Tibial nerve (tissue), 4 donors: ENCODE data around the gene MAGI2. TPM values are rescaled to one million over a fixed set of nuclear protein-coding genes. Genes with fewer than 3 reads are reported as not detected.

ENCODE experiments used
- DNase-seq, 2 donors: peaks; one replicate each; pipeline ENCODE4 v3.0.0-alpha.2; 2019; ENCODE audit warnings: low spot score in 2 of 2
- H3K27ac ChIP-seq, 4 donors: fragments of 200-600 bp; sonication (generic) in 3 of 4; one replicate each; pipeline ENCODE4 v1.5.1; 2017 to 2019; ENCODE audit warnings: mild to moderate bottlenecking in 1 of 4
- H3K27me3 ChIP-seq, 2 donors: fragments of 200-600 bp; sonication (generic) in 1 of 2; one replicate each; pipeline versions ENCODE4 v1.5.1 to v1.6.0; 2017 to 2019
- H3K36me3 ChIP-seq, 3 donors: fragments of 200-600 bp; sonication (generic); one replicate each; pipeline ENCODE4 v1.5.1; 2018 to 2019
- H3K4me1 ChIP-seq, 4 donors: fragments of 200-600 bp; sonication (generic) in 3 of 4; one replicate each; pipeline ENCODE4 v1.5.1; 2017 to 2019
- H3K4me3 ChIP-seq, 4 donors: fragments of 200-600 bp; sonication (generic) in 3 of 4; one replicate each; pipeline ENCODE4 v1.5.1; 2017 to 2019; ENCODE audit warnings: mild to moderate bottlenecking in 1 of 4, moderate library complexity in 1 of 4
- H3K9me3 ChIP-seq, 4 donors: fragments of 200-600 bp; sonication (generic) in 3 of 4; one replicate each; pipeline ENCODE4 v1.5.1; 2017 to 2019
- CTCF ChIP-seq, 5 experiments: fragments of 200-600 bp in 3 of 5; fragments of 450-650 bp in 2 of 5; sonication (generic) in 3 of 5; IDR thresholded peaks; one replicate each; pipeline ENCODE4 v1.5.1; 2016 to 2019; ENCODE audit warnings: antibody characterized with exemption in 5 of 5, mild to moderate bottlenecking in 3 of 5, moderate library complexity in 2 of 5
- EP300 ChIP-seq, 2 donors: sonication (generic); formaldehyde crosslinking; IDR thresholded peaks; one replicate each; pipeline ENCODE4 v1.6.1; 2017; ENCODE audit warnings: antibody characterized with exemption in 2 of 2, mild to moderate bottlenecking in 1 of 2
- POLR2A ChIP-seq, 2 donors: fragments of 450-650 bp; IDR thresholded peaks; one replicate each; pipeline ENCODE4 v1.6.1; 2017; ENCODE audit warnings: antibody characterized with exemption in 2 of 2, mild to moderate bottlenecking in 2 of 2, moderate library complexity in 2 of 2
- whole genome bisulfite sequencing, 2 donors: methylation state at CpG; one replicate each; pipeline ENCODE4 v1.1.5; 2018; 5-methylcytosine and 5-hydroxymethylcytosine counted together
- total RNA-seq, 4 donors: library from RNA; depleted of rRNA; stranded (reverse); fragments of >200 nt; gene quantifications; one replicate each; pipeline ENCODE4 v1.1.0, GENCODE V29; 2016

MAGI2 gene
- total RNA-seq, 4 donors from 2014 or later = 33.6 to 58.2 (median 55.6) TPM

DNA sequence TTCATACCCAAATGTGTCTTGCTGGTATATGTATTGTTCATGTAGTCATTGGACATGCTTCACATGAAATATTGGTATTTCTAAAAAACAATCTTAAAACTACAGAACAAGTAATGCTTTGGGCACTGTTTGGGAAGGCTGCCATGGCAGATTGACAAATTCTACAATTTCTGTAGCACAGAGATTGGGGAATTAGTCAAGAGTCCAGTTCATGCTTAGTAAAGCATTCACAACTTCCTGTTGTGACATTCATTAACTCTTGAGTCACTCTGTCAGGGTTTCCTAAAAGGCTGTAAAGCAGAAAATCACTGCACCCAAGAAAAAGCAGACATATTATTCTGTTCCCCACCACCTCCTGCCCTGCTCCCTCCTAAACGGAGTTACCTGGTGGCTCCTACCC is 1256.0 kb downstream of the MAGI2 start:
- Histone ChIP-seq H3K4me1 (no peaks in the 10 kb centered on the region), H3K27ac (no peak overlapping the region), H3K4me3 (no peak overlapping the region), H3K9me3 (no peaks in the 10 kb centered on the region), H3K36me3 (peaks cover 0 to 6% (median 0%) of the 10 kb centered on the region in 3 donors), H3K27me3 (no peaks in the 10 kb centered on the region)
- no peak for TF ChIP-seq POLR2A (IDR thresholded peaks at IDR 0.05)
- no peak for TF ChIP-seq CTCF (IDR thresholded peaks at IDR 0.05)
- no peak for TF ChIP-seq EP300 (IDR thresholded peaks at IDR 0.05)
- no peak for DNase-seq
- WGBS, 2 donors = 79 to 95% methylated on average over 1 of the region's 1 CpG

DNA sequence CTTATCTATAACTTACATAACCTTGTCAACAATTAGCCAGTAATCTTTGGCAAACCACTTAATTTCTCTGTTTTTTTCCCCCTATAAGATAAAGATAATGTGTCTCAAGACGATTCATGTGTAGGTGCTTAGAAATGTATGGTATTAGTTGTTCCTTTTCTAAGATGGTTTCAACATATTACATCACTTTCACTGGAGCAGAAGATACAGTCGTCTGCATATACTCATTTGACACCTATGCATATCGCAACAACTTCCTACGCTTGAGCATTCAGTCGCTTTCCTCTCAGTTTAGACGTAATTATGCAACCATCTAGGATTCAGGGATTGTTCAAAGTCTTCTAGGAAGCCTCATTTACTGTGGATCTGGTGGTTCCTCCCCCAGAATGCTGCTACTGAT is 1258.2 kb downstream of the MAGI2 start:
- Histone ChIP-seq H3K4me1 (no peaks in the 10 kb centered on the region), H3K36me3 (peaks cover 0 to 6% (median 0%) of the 10 kb centered on the region in 3 donors), H3K9me3 (no peaks in the 10 kb centered on the region), H3K27ac (no peak overlapping the region), H3K4me3 (no peak overlapping the region), H3K27me3 (no peaks in the 10 kb centered on the region)
- DNase-seq = no peak
- WGBS, 2 donors = 87 to 92% methylated on average over 6 of the region's 6 CpGs
- TF ChIP-seq POLR2A (IDR thresholded peaks at IDR 0.05) = no peak
- no peak for TF ChIP-seq CTCF (IDR thresholded peaks at IDR 0.05)
- TF ChIP-seq EP300 (IDR thresholded peaks at IDR 0.05) = no peak

DNA sequence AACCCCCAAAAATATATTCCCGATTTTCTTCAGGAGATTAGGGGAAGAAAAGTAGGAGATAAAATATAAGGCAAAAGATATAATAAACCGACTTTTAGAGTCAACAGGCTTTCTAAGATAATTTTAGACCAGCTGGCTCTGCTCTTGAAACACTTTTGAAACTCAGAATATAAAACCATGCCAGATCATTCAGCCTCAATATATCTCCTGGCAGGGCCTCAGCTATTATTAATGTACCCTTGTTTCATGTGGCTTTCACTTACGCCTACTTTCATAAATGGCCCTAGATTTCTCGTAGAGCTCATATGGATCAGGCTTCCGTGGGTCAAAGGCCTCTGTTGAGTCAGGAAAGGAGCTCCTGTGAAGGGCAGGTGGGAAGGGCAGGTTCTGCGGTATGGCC is 1258.9 kb downstream of the MAGI2 start:
- WGBS, 2 donors = 85 to 87% methylated on average over 6 of the region's 6 CpGs
- no peak for TF ChIP-seq POLR2A (IDR thresholded peaks at IDR 0.05)
- no peak for TF ChIP-seq CTCF (IDR thresholded peaks at IDR 0.05)
- DNase-seq = no peak

GRCh38 chr7:78191475-78192079 is 1261.9 kb downstream of the MAGI2 start:
- no peak overlapping the region for H3K4me3 ChIP-seq
- no peaks in the 10 kb centered on the region for H3K27me3 ChIP-seq
- no peaks in the 10 kb centered on the region for H3K4me1 ChIP-seq
- H3K36me3 ChIP-seq = peaks cover 0 to 6% (median 0%) of the 10 kb centered on the region in 3 donors
- no peak for DNase-seq
- no peaks in the 10 kb centered on the region for H3K9me3 ChIP-seq
- no peak for TF ChIP-seq CTCF (IDR thresholded peaks at IDR 0.05)
- TF ChIP-seq POLR2A (IDR thresholded peaks at IDR 0.05) = no peak
- no peak for TF ChIP-seq EP300 (IDR thresholded peaks at IDR 0.05)
- WGBS, 2 donors = 86 to 89% methylated on average over 9 of the region's 9 CpGs
- no peak overlapping the region for H3K27ac ChIP-seq

More for the DNA sequence above, 1258.9 kb downstream of the MAGI2 start:
- H3K4me3 ChIP-seq = no peak overlapping the region
- H3K4me1 ChIP-seq = no peaks in the 10 kb centered on the region
- no peaks in the 10 kb centered on the region for H3K27me3 ChIP-seq
- H3K27ac ChIP-seq = no peak overlapping the region
- peaks cover 0 to 6% (median 0%) of the 10 kb centered on the region in 3 donors for H3K36me3 ChIP-seq
- no peaks in the 10 kb centered on the region for H3K9me3 ChIP-seq

DNA sequence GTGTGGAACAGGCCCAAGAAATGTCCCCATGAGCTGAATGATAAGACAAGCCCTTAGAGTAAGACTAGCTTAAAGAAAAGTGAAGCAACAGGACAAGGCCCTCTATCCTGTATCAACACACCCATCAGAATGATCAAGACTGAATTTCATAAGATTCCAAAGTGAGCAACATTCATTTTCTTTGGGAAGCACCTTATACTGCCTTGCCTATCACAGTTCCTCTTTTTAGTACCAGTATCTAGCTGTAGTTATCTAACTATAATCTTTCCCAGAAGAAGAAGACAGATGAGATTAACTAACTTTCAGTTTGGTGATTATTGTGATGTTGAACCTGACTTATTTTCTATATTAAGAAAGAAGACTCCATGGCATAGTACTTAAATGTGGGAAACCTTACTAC is 1263.7 kb downstream of the MAGI2 start:
- Histone ChIP-seq H3K27me3 (no peaks in the 10 kb centered on the region), H3K27ac (no peak overlapping the region), H3K9me3 (no peaks in the 10 kb centered on the region), H3K4me3 (no peak overlapping the region), H3K4me1 (no peaks in the 10 kb centered on the region), H3K36me3 (peaks cover 0 to 4% (median 0%) of the 10 kb centered on the region in 3 donors)
- DNase-seq = no peak
- TF ChIP-seq CTCF (IDR thresholded peaks at IDR 0.05) (no peak), EP300 (IDR thresholded peaks at IDR 0.05) (no peak), POLR2A (IDR thresholded peaks at IDR 0.05) (no peak)
